Mesenchymal stem cell (in vitro differentiated cells and primary cell): ENCODE data around the gene JAKMIP2.

Experiments used
- DNase-seq: peaks from one replicate; pipeline ENCODE4 v3.0.0-alpha.2; 2013
- H2AFZ ChIP-seq: one replicate; pipeline ENCODE4 v1.6.1; 2013; ENCODE audit warnings: low read depth, mild to moderate bottlenecking, control low read depth, inconsistent platforms, low read length, moderate library complexity
- H2AK5ac ChIP-seq: 2 replicates; pipeline ENCODE4 v1.6.1; 2013; ENCODE audit warnings: low read length, moderate library complexity, mild to moderate bottlenecking, inconsistent platforms; ENCODE audit not compliant: severe bottlenecking
- H2BK120ac ChIP-seq: one replicate; pipeline ENCODE4 v1.6.1; 2013; ENCODE audit warnings: low read depth, mild to moderate bottlenecking, inconsistent platforms, low read length, moderate library complexity
- H2BK12ac ChIP-seq, 2 experiments: one replicate each; pipeline ENCODE4 v1.6.1; 2013; ENCODE audit warnings: inconsistent platforms in 2 of 2, low read length in 2 of 2, mild to moderate bottlenecking in 2 of 2, moderate library complexity in 2 of 2, control low read depth in 1 of 2
- H2BK15ac ChIP-seq: one replicate; pipeline ENCODE4 v1.6.1; 2013; ENCODE audit warnings: mild to moderate bottlenecking, low read depth, inconsistent platforms; ENCODE audit not compliant: poor library complexity, severe bottlenecking
- H2BK5ac ChIP-seq: 2 replicates; pipeline ENCODE4 v1.6.1; 2013; ENCODE audit warnings: low read depth, mild to moderate bottlenecking, low read length, control low read depth, inconsistent platforms; ENCODE audit not compliant: poor library complexity, severe bottlenecking
- H3K14ac ChIP-seq, 2 experiments: one replicate each; pipeline ENCODE4 v1.6.1; 2013; ENCODE audit warnings: inconsistent platforms in 2 of 2, low read length in 2 of 2, control low read depth in 1 of 2, mild to moderate bottlenecking in 1 of 2, moderate library complexity in 1 of 2
- H3K18ac ChIP-seq, 2 experiments: one replicate each; pipeline ENCODE4 v1.6.1; 2013; ENCODE audit warnings: inconsistent platforms in 2 of 2, low read length in 2 of 2, control low read depth in 1 of 2, low read depth in 1 of 2, mild to moderate bottlenecking in 1 of 2
- H3K23ac ChIP-seq, 2 experiments: one replicate each; pipeline ENCODE4 v1.6.1; 2013; ENCODE audit warnings: inconsistent platforms in 2 of 2, low read length in 2 of 2, mild to moderate bottlenecking in 2 of 2, moderate library complexity in 2 of 2, control low read depth in 1 of 2
- H3K27ac ChIP-seq: 2 replicates; pipeline ENCODE4 v1.5.1; 2013; ENCODE audit warnings: mild to moderate bottlenecking, moderate library complexity, low read length, control low read depth, inconsistent platforms; ENCODE audit not compliant: poor library complexity, severe bottlenecking
- H3K27me3 ChIP-seq, 2 experiments: 2 replicates each; pipeline versions ENCODE4 v1.6.1 to v1.7.0; 2013; ENCODE audit warnings: low read length in 2 of 2, mild to moderate bottlenecking in 2 of 2, moderate library complexity in 2 of 2, control low read depth in 1 of 2, inconsistent platforms in 1 of 2; ENCODE audit not compliant: control insufficient read depth in 1 of 2, insufficient read depth in 1 of 2
- H3K36me3 ChIP-seq, 2 experiments: 2 replicates each; pipeline versions ENCODE4 v1.6.1 to v1.7.0; 2013; ENCODE audit warnings: low read length in 2 of 2, control low read depth in 1 of 2, inconsistent platforms in 1 of 2, low read depth in 1 of 2, mild to moderate bottlenecking in 1 of 2; ENCODE audit not compliant: insufficient read depth in 2 of 2, control insufficient read depth in 1 of 2
- H3K4ac ChIP-seq, 2 experiments: one replicate each; pipeline ENCODE4 v1.6.1; 2013; ENCODE audit warnings: inconsistent platforms in 2 of 2, low read length in 2 of 2, mild to moderate bottlenecking in 2 of 2, moderate library complexity in 2 of 2, control low read depth in 1 of 2, low read depth in 1 of 2
- H3K4me1 ChIP-seq: 2 replicates; pipeline ENCODE4 v1.6.1; 2013; ENCODE audit warnings: low read depth, low read length, control low read depth; ENCODE audit not compliant: control insufficient read depth, insufficient read depth
- H3K4me2 ChIP-seq: 2 replicates; pipeline ENCODE4 v1.6.1; 2013; ENCODE audit warnings: low read length, mild to moderate bottlenecking, inconsistent platforms; ENCODE audit not compliant: poor library complexity, severe bottlenecking
- H3K4me3 ChIP-seq, 2 experiments: 2 replicates each; pipeline versions ENCODE4 v1.5.1 to v1.7.0; 2013; ENCODE audit warnings: low read length in 2 of 2, mild to moderate bottlenecking in 2 of 2, control low read depth in 1 of 2, low read depth in 1 of 2; ENCODE audit not compliant: insufficient read depth in 1 of 2
- H3K79me1 ChIP-seq: replicated peaks from 2 replicates; pipeline ENCODE4 v1.6.1; 2013; ENCODE audit warnings: mild to moderate bottlenecking, control low read depth, low read length, inconsistent platforms; ENCODE audit not compliant: poor library complexity, severe bottlenecking
- H3K9ac ChIP-seq: 2 replicates; pipeline ENCODE4 v1.7.0; 2013; ENCODE audit warnings: mild to moderate bottlenecking, low read length, moderate library complexity
- H3K9me3 ChIP-seq: 2 replicates; pipeline ENCODE4 v1.7.0; 2013; ENCODE audit warnings: mild to moderate bottlenecking, low read length; ENCODE audit not compliant: control insufficient read depth
- H4K8ac ChIP-seq: one replicate; pipeline ENCODE4 v1.6.1; 2013; ENCODE audit warnings: inconsistent platforms, mild to moderate bottlenecking, low read length, moderate library complexity
- H4K91ac ChIP-seq: one replicate; pipeline ENCODE4 v1.6.1; 2013; ENCODE audit warnings: mild to moderate bottlenecking, low read length, inconsistent platforms
- WGBS: methylation state at CpG from one replicate; pipeline ENCODE4 v1.1.7; 2013; ENCODE audit warnings: mixed read lengths; 5-methylcytosine and 5-hydroxymethylcytosine counted together

The JAKMIP2 gene

DNA sequence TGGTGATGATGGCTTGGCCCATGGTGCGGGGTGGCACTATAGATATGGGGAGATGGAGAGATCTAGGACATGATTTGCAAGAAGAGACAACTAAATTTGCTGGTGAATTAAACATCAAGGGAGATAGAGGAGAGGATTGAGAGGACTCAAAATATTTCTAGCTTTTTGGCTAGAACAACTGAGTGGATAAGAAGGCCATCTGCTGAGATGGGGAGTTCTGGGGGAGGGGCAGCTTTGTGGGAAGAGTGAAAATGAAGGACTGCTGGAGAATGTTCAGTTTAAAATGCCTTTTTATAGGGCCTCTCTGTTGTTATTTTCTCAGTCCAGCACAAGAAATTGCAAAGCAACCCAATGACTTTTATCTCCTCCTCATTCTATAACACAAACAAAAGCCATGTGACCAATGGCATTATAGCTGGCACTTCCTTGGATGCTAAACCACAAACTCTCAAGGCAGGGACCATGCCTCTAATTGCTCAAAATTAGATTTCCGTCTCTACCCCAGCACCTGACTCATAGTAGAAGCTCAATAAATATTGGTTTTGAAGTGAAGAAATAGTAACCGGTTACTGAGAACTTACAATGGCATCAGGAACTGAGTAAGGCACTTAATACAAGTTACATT, 29.8 kb downstream of the JAKMIP2 start:
- no peak overlapping the region for H3K9ac ChIP-seq
- no peak overlapping the region for H2BK120ac ChIP-seq
- no peak overlapping the region for H2BK12ac ChIP-seq
- H3K9me3 ChIP-seq = no peaks in the 10 kb centered on the region
- no peak overlapping the region for H2AFZ ChIP-seq
- H2BK15ac ChIP-seq = no peak overlapping the region
- H3K27me3 ChIP-seq = no peaks in the 10 kb centered on the region
- no peak overlapping the region for H3K4me2 ChIP-seq
- H2BK5ac ChIP-seq = no peak overlapping the region
- no peak overlapping the region for H4K8ac ChIP-seq
- peak; percentile 74 for DNase-seq
- H3K27ac ChIP-seq = no peak overlapping the region
- H2AK5ac ChIP-seq = no peak overlapping the region
- WGBS = 100% methylated on average over 1 of the region's 3 CpGs
- no peak overlapping the region for H3K14ac ChIP-seq
- no peaks in the 10 kb centered on the region for H3K36me3 ChIP-seq
- H3K4me1 ChIP-seq = no peaks in the 10 kb centered on the region
- no peak overlapping the region for H3K4ac ChIP-seq
- peak overlapping the region; percentile 44 to 69 for H3K18ac ChIP-seq
- no peaks in the 10 kb centered on the region for H3K79me1 ChIP-seq
- H3K4me3 ChIP-seq = no peak overlapping the region
- no peak overlapping the region for H4K91ac ChIP-seq
- H3K23ac ChIP-seq = no peak overlapping the region

- no peak overlapping the region for H2AK5ac ChIP-seq
- H3K23ac ChIP-seq = no peak overlapping the region
- H2BK120ac ChIP-seq = no peak overlapping the region
- H2BK15ac ChIP-seq = no peak overlapping the region
- no peaks in the 10 kb centered on the region for H3K9me3 ChIP-seq
- H3K9ac ChIP-seq = no peak overlapping the region
- H3K18ac ChIP-seq = no peak overlapping the region
- H2BK5ac ChIP-seq = no peak overlapping the region
- no peak overlapping the region for H4K8ac ChIP-seq
- peak; percentile 6 for DNase-seq
- no peak overlapping the region for H2BK12ac ChIP-seq
- WGBS = 23% methylated on average over 2 of the region's 2 CpGs
- no peak overlapping the region for H3K4me3 ChIP-seq
- H3K4me2 ChIP-seq = no peak overlapping the region
- no peaks in the 10 kb centered on the region for H3K79me1 ChIP-seq
- no peaks in the 10 kb centered on the region for H3K4me1 ChIP-seq
- H3K4ac ChIP-seq = no peak overlapping the region
- H3K36me3 ChIP-seq = no peaks in the 10 kb centered on the region
- H3K27me3 ChIP-seq = no peaks in the 10 kb centered on the region
- H3K14ac ChIP-seq = no peak overlapping the region
- H4K91ac ChIP-seq = no peak overlapping the region
- H3K27ac ChIP-seq = no peak overlapping the region
- H2AFZ ChIP-seq = no peak overlapping the region
Measured at GRCh38 chr5:147752033-147752432, 30.5 kb downstream of the JAKMIP2 start.

GRCh38 chr5:147751156-147751830, 31.2 kb downstream of the JAKMIP2 start:
- Histone ChIP-seq H3K4ac (no peak overlapping the region), H3K4me2 (no peak overlapping the region), H3K27ac (no peak overlapping the region), H3K4me3 (no peak overlapping the region), H3K4me1 (no peaks in the 10 kb centered on the region), H2AK5ac (no peak overlapping the region), H3K9me3 (no peaks in the 10 kb centered on the region), H4K91ac (no peak overlapping the region), H3K23ac (no peak overlapping the region), H4K8ac (no peak overlapping the region), H2AFZ (no peak overlapping the region), H3K36me3 (no peaks in the 10 kb centered on the region), H2BK5ac (no peak overlapping the region), H3K9ac (no peak overlapping the region), H2BK15ac (no peak overlapping the region), H3K27me3 (no peaks in the 10 kb centered on the region), H3K79me1 (no peaks in the 10 kb centered on the region), H2BK12ac (no peak overlapping the region), H3K18ac (peak overlapping the region in 1 of 2 experiments; percentile 70), H2BK120ac (no peak overlapping the region), H3K14ac (no peak overlapping the region)
- 89% methylated on average over 7 of the region's 13 CpGs for WGBS
- DNase-seq = no peak

- 54% methylated on average over 2 of the region's 4 CpGs for WGBS
- Histone ChIP-seq H3K79me1 (no peaks in the 10 kb centered on the region), H2BK12ac (no peak overlapping the region), H4K91ac (no peak overlapping the region), H2AK5ac (no peak overlapping the region), H4K8ac (no peak overlapping the region), H3K27me3 (no peaks in the 10 kb centered on the region), H3K9ac (no peak overlapping the region), H3K14ac (no peak overlapping the region), H2BK5ac (no peak overlapping the region), H3K4ac (no peak overlapping the region), H3K4me1 (no peaks in the 10 kb centered on the region), H3K4me3 (no peak overlapping the region), H3K9me3 (no peaks in the 10 kb centered on the region), H2BK15ac (no peak overlapping the region), H3K23ac (no peak overlapping the region), H3K18ac (no peak overlapping the region), H2AFZ (no peak overlapping the region), H2BK120ac (no peak overlapping the region), H3K36me3 (no peaks in the 10 kb centered on the region), H3K4me2 (no peak overlapping the region), H3K27ac (no peak overlapping the region)
- DNase-seq = peak; percentile 43
Measured at GRCh38 chr5:147750065-147750464, 32.5 kb downstream of the JAKMIP2 start.
